ENCODE results near the gene MRO.

DNA sequence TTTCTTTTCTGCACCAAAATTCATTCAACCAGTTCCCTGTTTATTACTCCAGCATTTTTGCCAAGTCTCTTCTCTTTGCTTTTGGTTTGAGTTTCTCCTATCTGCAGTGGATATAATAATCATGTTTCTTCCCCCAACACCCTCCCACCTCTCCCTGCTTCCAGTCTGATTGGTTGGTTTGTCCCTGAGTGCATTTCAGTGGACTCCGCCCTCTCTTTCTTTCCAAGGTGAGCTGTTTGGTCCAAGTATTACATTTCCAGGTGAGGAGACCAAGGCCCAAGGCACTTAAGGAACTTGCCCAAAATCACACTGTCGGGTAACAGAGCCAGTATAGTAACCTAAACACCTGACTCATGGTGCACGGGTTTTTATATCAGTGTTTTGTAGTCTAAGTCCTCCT, 17.7 kb downstream of the MRO start:
- no peak for TF ChIP-seq POLR2A (IDR thresholded peaks at IDR 0.05)
- TF ChIP-seq, protein P1, sequence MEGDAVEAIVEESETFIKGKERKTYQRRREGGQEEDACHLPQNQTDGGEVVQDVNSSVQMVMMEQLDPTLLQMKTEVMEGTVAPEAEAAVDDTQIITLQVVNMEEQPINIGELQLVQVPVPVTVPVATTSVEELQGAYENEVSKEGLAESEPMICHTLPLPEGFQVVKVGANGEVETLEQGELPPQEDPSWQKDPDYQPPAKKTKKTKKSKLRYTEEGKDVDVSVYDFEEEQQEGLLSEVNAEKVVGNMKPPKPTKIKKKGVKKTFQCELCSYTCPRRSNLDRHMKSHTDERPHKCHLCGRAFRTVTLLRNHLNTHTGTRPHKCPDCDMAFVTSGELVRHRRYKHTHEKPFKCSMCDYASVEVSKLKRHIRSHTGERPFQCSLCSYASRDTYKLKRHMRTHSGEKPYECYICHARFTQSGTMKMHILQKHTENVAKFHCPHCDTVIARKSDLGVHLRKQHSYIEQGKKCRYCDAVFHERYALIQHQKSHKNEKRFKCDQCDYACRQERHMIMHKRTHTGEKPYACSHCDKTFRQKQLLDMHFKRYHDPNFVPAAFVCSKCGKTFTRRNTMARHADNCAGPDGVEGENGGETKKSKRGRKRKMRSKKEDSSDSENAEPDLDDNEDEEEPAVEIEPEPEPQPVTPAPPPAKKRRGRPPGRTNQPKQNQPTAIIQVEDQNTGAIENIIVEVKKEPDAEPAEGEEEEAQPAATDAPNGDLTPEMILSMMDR (IDR thresholded peaks at IDR 0.05), result no peak
